Activated naive CD8-positive, alpha-beta T cell treated with anti-CD3 and anti-CD28 coated beads, Interleukin-2, amount 50 U/mL, for 24 hours (primary cell): ENCODE measurements around the gene NBAS.
"Not testable (repeated sequence)": the region's sequence is repeated elsewhere in the genome, so short reads cannot be mapped to it uniquely, and the experiment has no call there.

Source experiments
- ATAC-seq: fragments of 150-1000 bp; cut with Tn5 transposase; one replicate; pipeline ENCODE4 v1.10.0; 2021
- DNase-seq: peaks from one replicate; pipeline ENCODE4 v3.0.0; 2021
- H3K27ac Mint-ChIP-seq: one replicate; pipeline ENCODE4 v1.8.0; 2021; ENCODE audit warnings: mild to moderate bottlenecking, mixed read lengths
- H3K27me3 Mint-ChIP-seq: one replicate; pipeline ENCODE4 v1.8.0; 2021; ENCODE audit warnings: mixed read lengths
- H3K36me3 Mint-ChIP-seq: one replicate; pipeline ENCODE4 v1.8.0; 2021; ENCODE audit warnings: low read depth, mixed read lengths
- H3K4me1 Mint-ChIP-seq: one replicate; pipeline ENCODE4 v1.8.0; 2021; ENCODE audit warnings: mixed read lengths
- H3K4me3 Mint-ChIP-seq: one replicate; pipeline ENCODE4 v1.8.0; 2021; ENCODE audit warnings: mild to moderate bottlenecking, moderate library complexity, mixed read lengths
- H3K9me3 Mint-ChIP-seq: one replicate; pipeline ENCODE4 v1.8.0; 2021; ENCODE audit warnings: mixed read lengths

Gene NBAS

GRCh38 chr2:15504882-15505663, 56.1 kb downstream of the NBAS start:
- H3K27me3 Mint-ChIP-seq = no peaks in the 10 kb centered on the region
- no peak overlapping the region for H3K4me3 Mint-ChIP-seq
- ATAC-seq = no peak
- peaks cover 4% of the 10 kb centered on the region for H3K4me1 Mint-ChIP-seq
- no peak overlapping the region for H3K27ac Mint-ChIP-seq
- H3K36me3 Mint-ChIP-seq = peaks cover 47% of the 10 kb centered on the region
- no peak for DNase-seq
- no peaks in the 10 kb centered on the region for H3K9me3 Mint-ChIP-seq

DNA sequence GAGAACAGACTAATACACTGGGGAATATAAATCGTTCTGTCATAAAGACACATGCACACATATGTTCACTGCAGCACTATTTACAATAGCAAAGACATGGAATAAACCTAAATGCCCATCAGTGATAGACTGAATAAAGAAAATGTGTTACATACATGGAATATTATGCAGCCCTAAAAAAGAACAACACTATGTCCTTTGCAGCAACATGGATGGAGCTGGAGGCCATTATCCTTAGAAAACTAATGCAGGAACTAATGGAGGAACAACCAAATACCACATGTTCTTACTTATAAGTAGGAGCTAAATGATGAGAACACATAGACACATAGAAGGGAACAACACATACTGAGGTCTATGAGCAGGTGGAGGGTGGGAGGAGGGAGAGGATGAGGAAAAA, 61.9 kb downstream of the NBAS start:
- ATAC-seq, H3K4me3 Mint-ChIP-seq, H3K27me3 Mint-ChIP-seq, H3K4me1 Mint-ChIP-seq, DNase-seq, H3K9me3 Mint-ChIP-seq, H3K27ac Mint-ChIP-seq: not testable (repeated sequence)
- H3K36me3 Mint-ChIP-seq = peaks cover 44% of the 10 kb centered on the region

DNA sequence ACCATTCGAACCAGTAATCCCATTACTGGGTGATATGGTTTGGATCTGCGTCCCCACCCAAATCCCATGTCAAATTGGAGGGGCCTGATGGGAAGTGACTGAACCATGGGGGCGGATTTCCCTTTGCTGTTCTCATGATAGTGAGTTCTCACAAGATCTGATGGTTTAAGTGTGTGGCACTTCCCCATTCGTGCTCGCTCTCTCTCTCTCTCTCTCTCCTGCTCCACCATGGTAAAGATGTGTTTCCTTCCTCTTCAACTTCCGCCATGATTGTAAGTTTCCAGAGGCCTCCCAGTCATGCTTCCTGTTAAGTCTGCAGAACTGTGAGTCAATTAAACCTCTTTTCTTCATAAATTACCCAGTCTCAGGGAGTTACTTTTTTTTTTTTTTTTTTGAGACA, 62.6 kb downstream of the NBAS start:
- DNase-seq (no peak), ATAC-seq (no peak)
- H3K27ac Mint-ChIP-seq = no peak overlapping the region
- no peak overlapping the region for H3K4me3 Mint-ChIP-seq
- H3K9me3 Mint-ChIP-seq = peaks cover 9% of the 10 kb centered on the region
- H3K27me3 Mint-ChIP-seq = no peaks in the 10 kb centered on the region
- peaks cover 41% of the 10 kb centered on the region for H3K36me3 Mint-ChIP-seq
- no peaks in the 10 kb centered on the region for H3K4me1 Mint-ChIP-seq

- H3K4me1 Mint-ChIP-seq = no peaks in the 10 kb centered on the region
- no peaks in the 10 kb centered on the region for H3K27me3 Mint-ChIP-seq
- no peak for ATAC-seq
- peaks cover 23% of the 10 kb centered on the region for H3K36me3 Mint-ChIP-seq
- no peak overlapping the region for H3K4me3 Mint-ChIP-seq
- no peak for DNase-seq
- H3K9me3 Mint-ChIP-seq = peaks cover 9% of the 10 kb centered on the region
- H3K27ac Mint-ChIP-seq = no peak overlapping the region
These were observed 66.3 kb downstream of the NBAS start for GRCh38 chr2:15494877-15495276.

- Mint-ChIP-seq H3K4me1 (no peaks in the 10 kb centered on the region), H3K27ac (no peak overlapping the region), H3K36me3 (peaks cover 12% of the 10 kb centered on the region), H3K27me3 (no peaks in the 10 kb centered on the region), H3K4me3 (no peak overlapping the region), H3K9me3 (no peaks in the 10 kb centered on the region)
- no peak for ATAC-seq
- DNase-seq = no peak
These were observed 68.3 kb downstream of the NBAS start for GRCh38 chr2:15492773-15493325.

DNA sequence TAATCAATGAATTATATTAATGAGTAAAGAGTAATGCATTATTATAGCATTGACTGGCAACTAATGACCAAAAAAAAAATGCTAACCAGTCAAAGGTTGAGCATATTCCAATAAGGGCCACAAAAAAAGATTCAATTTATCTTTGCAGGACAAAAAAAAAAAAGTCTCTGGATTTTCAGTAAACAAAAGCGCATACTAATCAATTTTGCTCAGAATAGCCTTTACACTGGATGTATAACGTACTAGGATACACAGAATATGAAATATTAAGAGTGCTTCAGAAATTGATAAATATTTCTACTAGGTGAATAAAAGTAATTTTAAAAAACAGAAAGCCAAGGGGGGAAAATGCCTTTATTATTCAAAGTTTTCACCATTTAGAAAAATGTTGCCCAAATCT, 74.4 kb downstream of the NBAS start:
- DNase-seq = no peak
- Mint-ChIP-seq H3K9me3 (no peaks in the 10 kb centered on the region), H3K27ac (no peak overlapping the region), H3K36me3 (peaks cover 24% of the 10 kb centered on the region), H3K4me1 (no peaks in the 10 kb centered on the region), H3K4me3 (no peak overlapping the region), H3K27me3 (no peaks in the 10 kb centered on the region)
- no peak for ATAC-seq

DNA sequence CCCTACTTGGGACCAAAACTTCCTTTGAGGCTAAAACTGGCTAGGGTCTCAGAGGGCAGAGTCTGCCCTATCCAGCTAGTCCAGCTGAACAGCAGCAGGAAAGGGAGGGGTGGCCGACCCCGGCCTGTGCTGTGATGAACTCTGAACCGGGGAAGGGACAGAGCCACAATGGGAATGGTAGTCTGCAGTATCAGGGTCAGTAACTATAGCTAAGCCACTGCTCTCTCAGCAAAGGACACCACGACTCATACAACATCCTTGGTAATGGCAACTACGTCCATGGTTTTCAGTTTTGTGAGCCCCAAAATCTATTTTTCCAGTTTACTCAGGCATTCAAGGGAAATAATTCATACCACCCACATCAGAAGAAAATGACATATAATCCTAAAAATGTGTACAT, 75.2 kb downstream of the NBAS start:
- H3K27ac Mint-ChIP-seq = no peak overlapping the region
- peaks cover 28% of the 10 kb centered on the region for H3K36me3 Mint-ChIP-seq
- H3K4me1 Mint-ChIP-seq = no peaks in the 10 kb centered on the region
- no peak for ATAC-seq
- no peaks in the 10 kb centered on the region for H3K9me3 Mint-ChIP-seq
- no peak for DNase-seq
- no peak overlapping the region for H3K4me3 Mint-ChIP-seq
- no peaks in the 10 kb centered on the region for H3K27me3 Mint-ChIP-seq

- ATAC-seq = no peak
- no peak overlapping the region for H3K27ac Mint-ChIP-seq
- DNase-seq = no peak
- peaks cover 37% of the 10 kb centered on the region for H3K36me3 Mint-ChIP-seq
- H3K4me1 Mint-ChIP-seq = no peaks in the 10 kb centered on the region
- no peak overlapping the region for H3K4me3 Mint-ChIP-seq
- H3K9me3 Mint-ChIP-seq = no peaks in the 10 kb centered on the region
- no peaks in the 10 kb centered on the region for H3K27me3 Mint-ChIP-seq
These were observed 80.1 kb downstream of the NBAS start for GRCh38 chr2:15481000-15481399.

DNA sequence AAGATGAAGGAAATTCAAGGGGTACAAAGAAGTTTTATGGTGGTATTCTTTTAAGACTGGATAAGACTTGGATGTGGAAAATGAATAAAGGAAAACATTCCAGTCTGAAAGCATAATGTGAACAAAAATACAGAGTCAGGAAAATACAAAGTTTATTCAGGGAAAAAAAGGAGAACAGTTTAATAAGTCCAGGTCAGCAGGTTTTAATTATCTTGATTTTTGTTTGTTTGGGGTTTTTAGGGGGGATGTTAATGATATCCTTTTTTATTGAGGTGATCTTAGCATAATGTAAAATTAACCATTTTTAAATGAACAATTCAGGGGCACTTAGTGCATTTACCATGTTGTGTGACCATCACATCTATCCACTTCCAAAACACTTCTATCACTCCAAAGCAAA, 80.6 kb downstream of the NBAS start:
- Mint-ChIP-seq H3K9me3 (no peaks in the 10 kb centered on the region), H3K4me1 (no peaks in the 10 kb centered on the region), H3K36me3 (peaks cover 39% of the 10 kb centered on the region), H3K27ac (no peak overlapping the region), H3K27me3 (no peaks in the 10 kb centered on the region), H3K4me3 (no peak overlapping the region)
- DNase-seq = no peak
- no peak for ATAC-seq

GRCh38 chr2:15472876-15473275, 88.3 kb downstream of the NBAS start:
- Mint-ChIP-seq H3K4me1 (no peaks in the 10 kb centered on the region), H3K27ac (no peak overlapping the region), H3K36me3 (peaks cover 73% of the 10 kb centered on the region), H3K9me3 (peaks cover 8% of the 10 kb centered on the region), H3K27me3 (no peaks in the 10 kb centered on the region), H3K4me3 (no peak overlapping the region)
- no peak for DNase-seq
- no peak for ATAC-seq

DNA sequence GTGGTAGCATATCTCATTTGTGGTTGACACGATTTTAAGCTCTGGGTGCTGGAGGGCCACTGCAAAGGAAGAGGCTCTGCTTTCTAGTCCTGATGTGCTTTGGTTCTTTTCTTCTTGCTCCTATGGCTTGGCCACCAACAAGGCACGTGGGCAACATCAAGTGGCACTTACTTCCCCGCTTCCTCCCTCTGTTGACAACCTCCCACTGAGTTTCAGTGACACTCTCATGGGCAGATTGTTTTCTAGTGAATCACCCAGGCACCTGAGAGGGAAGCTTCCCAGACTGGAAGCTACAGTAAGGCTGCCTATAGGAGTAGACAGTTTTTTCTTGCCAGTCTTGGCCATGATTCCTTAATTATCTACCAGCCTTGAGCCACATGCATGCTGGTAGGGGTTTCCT, 89.0 kb downstream of the NBAS start:
- Mint-ChIP-seq H3K4me1 (no peaks in the 10 kb centered on the region), H3K27ac (no peak overlapping the region), H3K36me3 (peaks cover 73% of the 10 kb centered on the region), H3K9me3 (peaks cover 8% of the 10 kb centered on the region), H3K4me3 (no peak overlapping the region), H3K27me3 (no peaks in the 10 kb centered on the region)
- no peak for DNase-seq
- no peak for ATAC-seq

DNA sequence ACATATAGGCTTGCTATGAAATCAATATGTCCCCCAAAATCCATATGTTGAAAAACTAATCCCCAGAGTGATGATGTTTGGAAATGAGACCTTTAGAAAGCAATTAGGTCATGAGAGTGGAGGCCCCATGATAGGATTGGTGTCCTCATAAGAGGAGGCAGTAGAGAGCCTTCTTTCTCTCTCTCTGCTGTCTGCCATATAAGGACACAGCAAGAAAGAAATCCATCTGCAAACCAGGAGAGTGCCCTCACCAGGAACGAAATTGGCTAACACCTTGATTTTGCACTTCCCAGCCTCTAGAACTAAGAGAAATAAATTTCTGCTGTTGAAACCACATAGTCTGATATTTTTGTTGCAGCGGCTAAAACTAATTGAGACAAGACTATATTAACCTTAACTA, 89.5 kb downstream of the NBAS start:
- H3K27ac Mint-ChIP-seq = no peak overlapping the region

DNA sequence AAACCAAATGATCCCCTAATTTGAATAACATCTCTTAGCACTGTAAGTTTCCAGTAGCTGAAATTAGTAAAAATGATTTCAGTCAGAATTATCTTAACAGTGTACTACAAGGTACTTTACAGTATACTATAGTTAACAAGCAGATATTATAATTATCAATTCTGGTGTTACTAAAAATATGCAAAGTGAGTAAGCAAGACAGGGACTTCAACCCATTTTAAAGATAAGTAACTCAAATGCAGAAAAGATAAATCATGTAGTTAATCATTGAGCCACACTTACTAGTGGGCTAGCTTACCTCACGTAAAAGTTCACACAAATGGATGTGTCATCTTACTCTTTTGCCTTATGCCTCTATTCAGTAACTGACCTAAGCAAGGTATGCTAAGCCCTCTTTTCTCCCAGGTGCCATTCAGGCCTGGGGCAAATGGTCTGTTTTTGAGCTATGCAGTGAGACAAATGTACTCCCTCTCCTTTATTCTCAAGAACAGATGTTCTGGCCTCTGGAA, 101.0 kb downstream of the NBAS start:
- Mint-ChIP-seq H3K36me3 (peaks cover 39% of the 10 kb centered on the region), H3K4me3 (no peak overlapping the region), H3K27me3 (no peaks in the 10 kb centered on the region), H3K27ac (no peak overlapping the region), H3K9me3 (no peaks in the 10 kb centered on the region), H3K4me1 (peaks cover 4% of the 10 kb centered on the region)
- no peak for DNase-seq
- ATAC-seq = no peak

More for the DNA sequence above, 89.5 kb downstream of the NBAS start:
- no peak overlapping the region for H3K4me3 Mint-ChIP-seq
- H3K4me1 Mint-ChIP-seq = no peaks in the 10 kb centered on the region
- no peaks in the 10 kb centered on the region for H3K27me3 Mint-ChIP-seq
- peaks cover 8% of the 10 kb centered on the region for H3K9me3 Mint-ChIP-seq
- ATAC-seq (no peak), DNase-seq (no peak)
- H3K36me3 Mint-ChIP-seq = peaks cover 70% of the 10 kb centered on the region

DNA sequence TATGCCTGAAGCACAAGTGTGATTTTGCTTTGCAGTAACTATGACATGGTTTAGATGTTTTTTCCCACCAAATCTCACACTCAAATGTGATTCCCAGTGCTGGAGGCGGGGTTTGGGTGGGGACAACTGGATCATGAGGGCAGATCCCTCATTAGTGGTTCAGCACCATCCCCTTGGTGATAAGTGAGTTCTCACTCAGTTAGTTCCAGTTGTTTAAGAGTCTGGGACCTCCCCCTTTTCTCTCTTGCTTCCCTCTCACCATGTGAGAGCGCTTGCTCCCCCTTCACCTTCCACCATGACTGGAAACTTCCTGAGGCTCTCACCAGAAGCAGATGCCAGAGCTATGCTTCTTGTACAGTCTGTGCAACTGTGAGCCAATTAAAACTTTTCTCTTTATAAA, 102.9 kb downstream of the NBAS start:
- Mint-ChIP-seq H3K27me3 (no peaks in the 10 kb centered on the region), H3K4me1 (peaks cover 2% of the 10 kb centered on the region), H3K36me3 (peaks cover 32% of the 10 kb centered on the region), H3K4me3 (no peak overlapping the region), H3K27ac (no peak overlapping the region), H3K9me3 (no peaks in the 10 kb centered on the region)
- ATAC-seq (no peak), DNase-seq (no peak)

GRCh38 chr2:15457868-15458267, 103.3 kb downstream of the NBAS start:
- DNase-seq (no peak), ATAC-seq (no peak)
- H3K27me3 Mint-ChIP-seq = no peaks in the 10 kb centered on the region
- no peaks in the 10 kb centered on the region for H3K9me3 Mint-ChIP-seq
- peaks cover 32% of the 10 kb centered on the region for H3K36me3 Mint-ChIP-seq
- H3K4me1 Mint-ChIP-seq = no peaks in the 10 kb centered on the region
- H3K4me3 Mint-ChIP-seq = no peak overlapping the region
- no peak overlapping the region for H3K27ac Mint-ChIP-seq
